ENCODE results near the gene RSF1. TPM values are rescaled to one million over a fixed set of nuclear protein-coding genes. Genes with fewer than 3 reads are reported as not detected.
A peak's percentile ranks its signal among the peaks of the same experiment; 100 is the strongest.
"Not testable (repeated sequence)": the region's sequence is repeated elsewhere in the genome, so short reads cannot be mapped to it uniquely, and the experiment has no call there.

The RSF1 gene
- 10 to 100 TPM; 30.0 to 34.8 (median 32.4) TPM for total RNA-seq
- 10 to 100 TPM in 1 of 3 donors, 1 to 10 TPM in 2; 2.7 to 18.5 (median 6.9) TPM for polyA plus RNA-seq
- long read RNA-seq, donor 1, transcript RSF1-206 (6 exons, 2,107 nt): major isoform, 5 of 8 reads
- long read RNA-seq, donor 1, partial matches to known transcripts: 2 of 8 reads
- long read RNA-seq, donor 1, other reads (novel, unspliced or antisense): 1 of 8 reads
- long read RNA-seq, donor 2, full-length matches to known transcripts: 13 of 23 reads
- long read RNA-seq, donor 2, partial matches to known transcripts: 7 of 23 reads
- long read RNA-seq, donor 2, other reads (novel, unspliced or antisense): 3 of 23 reads

DNA sequence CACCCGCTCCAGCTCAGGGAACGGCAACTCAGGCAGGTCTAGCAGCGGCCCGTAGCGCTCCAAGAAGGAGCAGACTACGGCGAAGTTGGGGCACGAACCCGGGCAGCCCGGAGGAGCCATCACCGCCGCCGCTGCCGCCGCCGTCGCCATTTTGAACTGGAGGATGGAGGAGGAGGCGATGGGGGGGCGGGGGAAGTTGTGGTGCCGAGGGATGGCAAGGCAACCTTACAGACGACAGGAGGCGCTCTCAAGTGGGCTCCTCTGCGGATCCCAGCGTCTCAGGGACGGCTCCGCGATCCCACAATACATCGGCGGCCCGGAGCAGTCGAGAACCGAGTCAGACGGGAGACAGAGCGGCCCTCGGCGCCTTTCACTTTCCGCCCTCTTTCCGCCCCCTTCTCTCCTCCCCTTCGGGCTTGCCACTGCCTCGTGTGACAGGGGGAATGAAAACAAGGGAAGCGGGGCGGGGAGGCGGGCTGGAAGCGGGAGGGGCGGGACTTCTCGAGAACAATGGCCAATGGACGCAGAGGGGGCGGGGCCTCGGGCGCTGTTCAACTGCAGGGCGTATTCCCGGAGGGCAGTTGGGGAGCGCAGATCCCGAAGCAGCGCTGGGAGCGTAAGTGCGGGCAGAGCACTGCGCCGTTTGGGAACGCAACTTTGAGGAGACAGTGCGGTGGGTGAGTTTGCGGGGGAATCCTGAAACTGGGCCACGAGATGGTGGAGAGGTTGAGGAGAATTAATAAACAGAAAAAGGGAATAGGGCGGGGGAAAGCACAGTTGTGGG is at the start of gene RSF1, which contains the start of gene AAMDC:
Gene RSF1, minus strand, starts transcription at position 158 of the 784 bp plus-strand sequence. Its CDS starts 8 bp downstream, at position 150.
Gene AAMDC, plus strand, starts transcription at position 580 of the 784 bp plus-strand sequence. CDS start 21,353 bp downstream, outside the sequence.
- WGBS, 3 donors: 0% methylated on average over 60 to 64 of the region's 64 CpGs

GRCh38 chr11:77868744-77869143 is 48.2 kb upstream of the RSF1 start:
- intact Hi-C loops (cut with DNase I): no loop called here
- no peak for TF ChIP-seq CTCF (IDR thresholded peaks at IDR 0.05)
- no peaks in the 10 kb centered on the region for H3K27me3 ChIP-seq (ENCODE audit: insufficient read depth in 3 of 3, low read length in 2 of 3)
- no peak overlapping the region for H3K27ac ChIP-seq
- peaks cover 10 to 57% of the 10 kb centered on the region in 2 donors for H3K36me3 ChIP-seq (ENCODE audit: insufficient read depth in 1 of 2, low read depth in 1 of 2)
- WGBS, 3 donors: 70 to 86% (median 73%) methylated on average over 4 of the region's 4 CpGs
- H3K9me3 ChIP-seq: no peaks in the 10 kb centered on the region
- H3K4me3 ChIP-seq: no peak overlapping the region
- no peaks in the 10 kb centered on the region for H3K4me1 ChIP-seq
- DNase-seq: no peak
- no peak for ATAC-seq

More for the DNA sequence above, at the start of gene RSF1, which contains the start of gene AAMDC:
- Histone ChIP-seq H3K4me1 (peaks cover 36% of the 10 kb centered on the region), H3K9me3 (no peaks in the 10 kb centered on the region), H3K27me3 (ENCODE audit: insufficient read depth in 3 of 3, low read length in 2 of 3) (no peaks in the 10 kb centered on the region), H3K27ac (peak within 1 kb of the TSS; percentile 96), H3K36me3 (ENCODE audit: insufficient read depth in 1 of 2, low read depth in 1 of 2) (no peaks in the 10 kb centered on the region), H3K4me3 (peak within 1 kb of the TSS; percentile 97)
- DNase-seq: peak; percentile 99
- peak; percentile 89 to 94 (median 94) for ATAC-seq
- intact Hi-C loops (cut with DNase I): loop anchor here in 1 of 2 donors (5.0 kb wide), 2 partner anchors 42 to 172 kb away; partner anchors contain the start of gene INTS4
- peak; percentile 58 for TF ChIP-seq CTCF (IDR thresholded peaks at IDR 0.05)

GRCh38 chr11:77866336-77866735 is 45.8 kb upstream of the RSF1 start:
- H3K36me3 ChIP-seq (ENCODE audit: insufficient read depth in 1 of 2, low read depth in 1 of 2): peaks cover 10 to 37% of the 10 kb centered on the region in 2 donors
- DNase-seq (no peak), ATAC-seq (no peak)
- 75 to 93% (median 81%) methylated on average over 1 of the region's 1 CpG for WGBS, 3 donors
- no peaks in the 10 kb centered on the region for H3K9me3 ChIP-seq
- H3K27me3 ChIP-seq (ENCODE audit: insufficient read depth in 3 of 3, low read length in 2 of 3): no peaks in the 10 kb centered on the region
- no peak overlapping the region for H3K27ac ChIP-seq
- no peak for TF ChIP-seq CTCF (IDR thresholded peaks at IDR 0.05)
- H3K4me1 ChIP-seq: peaks cover 4% of the 10 kb centered on the region
- intact Hi-C loops (cut with DNase I): no loop called here
- H3K4me3 ChIP-seq: no peak overlapping the region

- ATAC-seq (no peak), DNase-seq (no peak)
- no peak overlapping the region for H3K27ac ChIP-seq
- peaks cover 8% of the 10 kb centered on the region for H3K4me1 ChIP-seq
- no peaks in the 10 kb centered on the region for H3K27me3 ChIP-seq (ENCODE audit: insufficient read depth in 3 of 3, low read length in 2 of 3)
- H3K4me3 ChIP-seq: no peak overlapping the region
- peaks cover 10 to 32% of the 10 kb centered on the region in 2 donors for H3K36me3 ChIP-seq (ENCODE audit: insufficient read depth in 1 of 2, low read depth in 1 of 2)
- intact Hi-C loops (cut with DNase I): no loop called here
- no peak for TF ChIP-seq CTCF (IDR thresholded peaks at IDR 0.05)
- no peaks in the 10 kb centered on the region for H3K9me3 ChIP-seq
- 78 to 87% (median 81%) methylated on average over 1 of the region's 1 CpG for WGBS, 3 donors
Observed at GRCh38 chr11:77865805-77866204, 45.3 kb upstream of the RSF1 start.

DNA sequence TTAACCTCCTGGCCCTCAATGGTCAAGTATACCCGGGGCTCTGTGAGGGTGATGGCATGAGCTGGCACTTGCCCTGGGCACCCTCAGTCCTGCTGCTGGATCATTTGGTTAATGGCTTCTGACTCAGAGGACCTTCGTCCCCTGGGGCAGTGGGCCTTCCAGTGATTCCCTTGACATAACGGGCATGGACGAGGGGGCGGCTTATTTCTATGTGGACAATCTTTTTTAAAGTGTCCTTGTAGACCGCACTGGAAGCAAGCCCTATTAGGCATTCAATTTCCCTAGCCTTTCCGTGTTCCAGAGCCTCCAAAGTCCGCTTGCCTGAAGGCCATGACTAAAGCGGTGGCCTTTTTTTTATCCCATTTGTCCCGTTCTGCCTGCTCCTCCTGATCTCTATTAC is 40.9 kb upstream of the RSF1 start:
- DNase-seq; ATAC-seq; H3K4me3 ChIP-seq; H3K9me3 ChIP-seq; H3K27me3 ChIP-seq (ENCODE audit: insufficient read depth in 3 of 3, low read length in 2 of 3): not testable (repeated sequence)
- WGBS, 3 donors: 71 to 87% (median 74%) methylated on average over 10 of the region's 10 CpGs
- peaks cover 26% of the 10 kb centered on the region for H3K4me1 ChIP-seq
- H3K36me3 ChIP-seq (ENCODE audit: insufficient read depth in 1 of 2, low read depth in 1 of 2): peaks cover 5 to 12% of the 10 kb centered on the region in 2 donors
- peak overlapping the region; percentile 30 for H3K27ac ChIP-seq
- intact Hi-C loops (cut with DNase I): loop anchor here in 1 of 2 donors (5.0 kb wide), 1 partner anchor 39 kb away; the partner anchor contains the start of genes AAMDC and RSF1

GRCh38 chr11:77857906-77858457 is 37.5 kb upstream of the RSF1 start:
- H3K9me3 ChIP-seq; H3K27me3 ChIP-seq (ENCODE audit: insufficient read depth in 3 of 3, low read length in 2 of 3); DNase-seq; H3K4me3 ChIP-seq; intact Hi-C loops (cut with DNase I): not testable (repeated sequence)
- ATAC-seq: peak; percentile 75 to 93 (median 83)
- peaks cover 26% of the 10 kb centered on the region for H3K4me1 ChIP-seq
- H3K36me3 ChIP-seq (ENCODE audit: insufficient read depth in 1 of 2, low read depth in 1 of 2): peaks cover 6 to 41% of the 10 kb centered on the region in 2 donors
- H3K27ac ChIP-seq: peak overlapping the region; percentile 16
- 39 to 57% (median 43%) methylated on average over 10 of the region's 10 CpGs for WGBS, 3 donors
